Heart left ventricle (tissue), 16 donors: ENCODE measurements around the gene LPCAT1. TPM values are rescaled to one million over a fixed set of nuclear protein-coding genes. Genes with fewer than 3 reads are reported as not detected.

Experiments used
- ATAC-seq, 4 donors: fragments of 200-7000 bp; cut with Tn5 transposase; one replicate each; pipeline ENCODE4 v1.9.1; 2020 to 2022; ENCODE audit warnings: moderate library complexity in 4 of 4, mild to moderate bottlenecking in 3 of 4, moderate number of reproducible peaks in 1 of 4
- DNase-seq, 5 donors: peaks; one replicate each; pipeline ENCODE4 v3.0.0-alpha.2; 2020
- H3K27ac ChIP-seq, 12 donors: fragments of 200-600 bp; sonication (generic) in 4 of 12; one replicate each; pipeline versions ENCODE4 v1.5.0 to v1.8.0; 2016 to 2022; ENCODE audit warnings: mild to moderate bottlenecking in 2 of 12
- H3K27me3 ChIP-seq, 9 donors: fragments of 200-600 bp; sonication (generic) in 2 of 9; one replicate each; pipeline versions ENCODE4 v1.5.1 to v1.8.0; 2016 to 2022; ENCODE audit warnings: mild to moderate bottlenecking in 3 of 9
- H3K36me3 ChIP-seq, 9 donors: fragments of 200-600 bp; sonication (generic) in 2 of 9; one replicate each; pipeline versions ENCODE4 v1.5.0 to v1.8.0; 2018 to 2022; ENCODE audit warnings: mild to moderate bottlenecking in 2 of 9
- H3K4me1 ChIP-seq, 12 donors: fragments of 200-600 bp; sonication (generic) in 4 of 12; one replicate each; pipeline versions ENCODE4 v1.5.0 to v1.8.0; 2016 to 2022; ENCODE audit warnings: mild to moderate bottlenecking in 3 of 12
- H3K4me3 ChIP-seq, 12 donors: fragments of 200-600 bp; sonication (generic) in 4 of 12; one replicate each; pipeline versions ENCODE4 v1.5.0 to v1.8.0; 2017 to 2022; ENCODE audit warnings: mild to moderate bottlenecking in 9 of 12, moderate library complexity in 4 of 12
- H3K9me3 ChIP-seq, 12 donors: fragments of 200-600 bp; sonication (generic) in 4 of 12; one replicate each; pipeline versions ENCODE4 v1.5.0 to v1.8.0; 2016 to 2022; ENCODE audit warnings: mild to moderate bottlenecking in 1 of 12
- POLR2A ChIP-seq, 2 donors: fragments of 450-650 bp; IDR thresholded peaks; one replicate each; pipeline ENCODE4 v1.6.1; 2017; ENCODE audit warnings: antibody characterized with exemption in 2 of 2, mild to moderate bottlenecking in 2 of 2, moderate library complexity in 2 of 2
- WGBS, 4 donors: extraction: QIAGEN DNeasy Blood & Tissue Kit in 2 of 4; methylation state at CpG; one replicate each; pipeline versions ENCODE4 v1.1.5 to v1.1.7; 2013 to 2018; 5-methylcytosine and 5-hydroxymethylcytosine counted together
- intact Hi-C, 10 donors: fragments of 100-400 bp; cut with DNase I; formaldehyde crosslinking; loops; one replicate each; pipeline versions ENCODE4 v1.11.1 to v1.14.2; 2022
- polyA plus RNA-seq, 2 donors: library from polyadenylated mRNA; stranded (reverse); fragments of 200-250 nt; gene quantifications; one replicate each; pipeline ENCODE4 v1.2.3, GENCODE V29; 2013
- total RNA-seq, 9 donors: library from RNA; depleted of rRNA in 2 of 9; stranded (reverse); fragments of >200 nt in 2 of 9; fragmentation: NEBNext Ultra II Directional in 3 of 9; extraction: Animal tissue kit (Norgen Biotek cat#: 25700) in 3 of 9; gene quantifications; one replicate each; pipeline versions ENCODE4 v1.1.0 to v1.2.4, GENCODE V29; 2016 to 2023
- TF ChIP-seq, protein P1 (sequence below), 12 donors: fragments of 200-600 bp; sonication (generic) in 4 of 12; IDR thresholded peaks; one replicate each; pipeline versions ENCODE4 v1.5.0 to v1.8.0; 2018 to 2022; ENCODE audit warnings: antibody characterized with exemption in 12 of 12, mild to moderate bottlenecking in 5 of 12
- donor health status: ischemic (EF 13 %, LVEDD 7.1; RV severe dilation, severe dysfunction).
- donor health status: healthy with polysubstance abuse.
- donor health status: DM: no; HTN: yes; CAD: no.
- donor health status: DM: no; HTN: no; CAD: no.
- donor health status: ischemic (EF 25% LVEDD 6.9; RV normal size, moderate dysfunction).
- donor health status: ischemic (EF 25% LVEDD 5.7; RV mildly dilated, moderate dysfunction).
- donor health status: healthy.
- donor health status: DM: yes; HTN: yes; CAD: no.
- donor health status: ischemic (EF 35%, LVEDD 5.7; RV mildly dilated, moderate dysfunction).
- donor health status: nonischemic (EF 11% LVEDD 7.7; RV severe dilation, severe dysfunction).
- donor health status: DM: yes; HTN: yes; CAD: no.
- donor health status: PGD.
- donor health status: ischemic (EF 29% LVEDD 5.4; RV normal size, mild dysfunction).
- donor health status: nonischemic (EF 23%, LVEDD 6.1; RV moderate dilation, normal function).

LPCAT1 gene
- total and polyA plus RNA-seq, 11 donors, result 8.2 to 30.6 (median 9.9) TPM

DNA sequence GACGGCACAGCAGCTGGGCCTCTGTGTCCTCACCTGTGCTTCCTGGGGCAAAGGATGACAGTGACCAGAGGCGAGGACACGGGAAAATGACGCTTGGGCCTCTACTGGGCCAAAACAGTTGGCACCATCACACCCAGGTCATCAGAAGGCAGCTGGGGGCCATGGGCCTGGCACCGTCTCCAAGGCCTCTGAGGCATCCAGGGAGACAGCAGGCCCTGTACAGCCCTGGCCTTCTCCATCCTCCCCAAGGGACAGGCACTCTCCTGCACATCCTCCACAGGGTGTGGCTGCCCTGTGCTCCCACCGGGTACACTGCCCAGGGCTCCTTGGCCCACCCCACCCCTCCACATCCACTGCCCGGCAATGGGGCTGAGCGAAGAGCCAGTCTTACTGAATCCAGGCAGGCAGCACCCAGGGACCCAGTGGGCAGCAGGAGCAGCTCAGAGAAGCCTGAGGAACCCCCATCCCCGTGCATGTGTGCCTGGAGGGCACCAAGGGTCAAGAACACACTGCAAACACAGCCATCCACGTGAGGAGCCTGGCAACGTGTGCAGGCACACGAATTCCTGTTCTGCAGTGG lies 4.0 kb downstream of the LPCAT1 start:
- WGBS, 4 donors, result 84 to 91% (median 89%) methylated on average over 8 to 12 of the region's 12 CpGs
- no peak for ATAC-seq
- peaks cover 0 to 34% (median 8%) of the 10 kb centered on the region in 9 donors for H3K36me3 ChIP-seq
- peaks cover 0 to 56% (median 18%) of the 10 kb centered on the region in 12 donors for H3K4me1 ChIP-seq
- peak in 3 of 5 donors; percentile 13 to 47 (median 13) for DNase-seq
- intact Hi-C loops, result loop anchor here in 1 of 10 donors (5.0 to 10.0 kb wide), 2 partner anchors 113 to 275 kb away; partner anchors contain the start of gene MRPL36
- H3K9me3 ChIP-seq, result no peaks in the 10 kb centered on the region
- H3K4me3 ChIP-seq, result no peak overlapping the region
- peak overlapping the region in 1 of 12 donors; percentile 32 for H3K27ac ChIP-seq
- TF ChIP-seq, protein P1, sequence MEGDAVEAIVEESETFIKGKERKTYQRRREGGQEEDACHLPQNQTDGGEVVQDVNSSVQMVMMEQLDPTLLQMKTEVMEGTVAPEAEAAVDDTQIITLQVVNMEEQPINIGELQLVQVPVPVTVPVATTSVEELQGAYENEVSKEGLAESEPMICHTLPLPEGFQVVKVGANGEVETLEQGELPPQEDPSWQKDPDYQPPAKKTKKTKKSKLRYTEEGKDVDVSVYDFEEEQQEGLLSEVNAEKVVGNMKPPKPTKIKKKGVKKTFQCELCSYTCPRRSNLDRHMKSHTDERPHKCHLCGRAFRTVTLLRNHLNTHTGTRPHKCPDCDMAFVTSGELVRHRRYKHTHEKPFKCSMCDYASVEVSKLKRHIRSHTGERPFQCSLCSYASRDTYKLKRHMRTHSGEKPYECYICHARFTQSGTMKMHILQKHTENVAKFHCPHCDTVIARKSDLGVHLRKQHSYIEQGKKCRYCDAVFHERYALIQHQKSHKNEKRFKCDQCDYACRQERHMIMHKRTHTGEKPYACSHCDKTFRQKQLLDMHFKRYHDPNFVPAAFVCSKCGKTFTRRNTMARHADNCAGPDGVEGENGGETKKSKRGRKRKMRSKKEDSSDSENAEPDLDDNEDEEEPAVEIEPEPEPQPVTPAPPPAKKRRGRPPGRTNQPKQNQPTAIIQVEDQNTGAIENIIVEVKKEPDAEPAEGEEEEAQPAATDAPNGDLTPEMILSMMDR (IDR thresholded peaks at IDR 0.05), result no peak
- TF ChIP-seq POLR2A (IDR thresholded peaks at IDR 0.05), result no peak
- no peaks in the 10 kb centered on the region for H3K27me3 ChIP-seq

- DNase-seq (peak in 4 of 5 donors; percentile 17 to 54 (median 18)), ATAC-seq (no peak)
- no peak for TF ChIP-seq POLR2A (IDR thresholded peaks at IDR 0.05)
- TF ChIP-seq, protein P1 (IDR thresholded peaks at IDR 0.05), result no peak
- H3K4me1 ChIP-seq, result peaks cover 0 to 59% (median 12%) of the 10 kb centered on the region in 12 donors
- no peaks in the 10 kb centered on the region for H3K27me3 ChIP-seq
- H3K4me3 ChIP-seq, result no peak overlapping the region
- intact Hi-C loops, result no loop called here
- no peaks in the 10 kb centered on the region for H3K9me3 ChIP-seq
- WGBS, 4 donors, result 92 to 93% (median 93%) methylated on average over 20 of the region's 20 CpGs
- peaks cover 0 to 47% (median 8%) of the 10 kb centered on the region in 9 donors for H3K36me3 ChIP-seq
- no peak overlapping the region for H3K27ac ChIP-seq
These were observed 5.9 kb downstream of the LPCAT1 start for GRCh38 chr5:1517838-1518237.

DNA sequence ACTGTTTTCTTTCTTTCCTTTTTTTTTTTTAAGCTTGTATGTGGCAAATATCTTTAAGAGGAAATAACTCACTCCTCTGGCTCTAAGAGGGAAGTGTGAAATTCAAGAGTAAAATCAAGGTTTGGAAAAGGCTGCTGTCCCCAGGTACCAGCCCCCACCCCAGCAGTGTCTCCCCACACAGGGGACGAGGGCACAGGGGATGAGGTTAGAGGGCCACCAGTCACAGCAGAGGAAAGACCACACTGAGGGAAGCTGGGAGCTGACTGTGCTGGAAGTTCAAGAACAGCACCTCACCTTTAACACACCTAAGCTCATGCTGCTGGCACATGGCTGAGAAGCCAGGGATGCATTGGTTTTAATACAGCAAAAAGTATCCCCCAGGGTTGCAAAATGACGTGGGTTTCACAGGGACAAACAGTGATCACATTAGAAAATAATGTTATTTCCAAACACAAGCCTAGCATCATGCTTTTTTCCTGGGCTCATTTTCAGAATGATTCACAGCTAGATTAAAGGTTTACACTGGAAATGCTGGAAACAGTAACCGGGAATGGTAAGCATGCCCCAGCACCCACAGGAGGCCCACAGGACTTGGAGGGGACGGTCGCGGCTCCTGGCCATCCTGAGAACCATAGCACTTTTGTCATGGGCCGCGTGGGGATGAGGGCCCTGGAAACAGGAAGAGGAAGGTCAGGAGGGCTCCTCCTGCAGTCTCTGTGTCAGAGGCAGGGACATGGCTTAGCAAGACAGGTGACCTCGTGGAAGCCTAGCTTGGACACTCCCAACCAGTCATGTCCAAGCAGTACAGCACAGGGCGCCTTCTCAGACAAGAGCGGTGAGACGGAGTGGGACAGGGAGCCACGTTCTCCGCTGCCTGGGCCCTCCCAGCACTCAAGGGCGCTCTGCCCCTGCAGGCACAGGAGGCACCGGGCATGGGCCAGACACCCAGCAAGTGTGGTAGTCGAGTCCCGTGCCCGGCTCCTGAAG lies 6.9 kb downstream of the LPCAT1 start:
- Histone ChIP-seq H3K4me1 (peaks cover 0 to 50% (median 3%) of the 10 kb centered on the region in 12 donors), H3K27ac (peak overlapping the region in 1 of 12 donors; percentile 18), H3K4me3 (no peak overlapping the region), H3K9me3 (no peaks in the 10 kb centered on the region), H3K27me3 (no peaks in the 10 kb centered on the region), H3K36me3 (peaks cover 0 to 57% (median 15%) of the 10 kb centered on the region in 9 donors)
- ATAC-seq (no peak), DNase-seq (peak in 4 of 5 donors; percentile 13 to 51 (median 16))
- WGBS, 4 donors, result 83 to 87% (median 84%) methylated on average over 19 of the region's 19 CpGs
- TF ChIP-seq POLR2A (IDR thresholded peaks at IDR 0.05), result no peak
- TF ChIP-seq, protein P1 (IDR thresholded peaks at IDR 0.05), result no peak
- intact Hi-C loops, result no loop called here
